Left kidney (tissue), 2 donors: Measurements from ENCODE around the gene PAK2. TPM values are rescaled to one million over a fixed set of nuclear protein-coding genes. Genes with fewer than 3 reads are reported as not detected.
"Not testable (repeated sequence)": the region's sequence is repeated elsewhere in the genome, so short reads cannot be mapped to it uniquely, and the experiment has no call there.

Experiments used
- DNase-seq: peaks from one replicate; pipeline ENCODE4 v3.0.0-alpha.2; 2013
- polyA plus RNA-seq: library from polyadenylated mRNA; unstranded; fragments of 120-200 nt; gene quantifications from one replicate; pipeline ENCODE4 v1.2.1, GENCODE V29; 2013; ENCODE audit not compliant: insufficient read length

PAK2 gene
- polyA plus RNA-seq, 1 donor: 88.6 TPM

DNA sequence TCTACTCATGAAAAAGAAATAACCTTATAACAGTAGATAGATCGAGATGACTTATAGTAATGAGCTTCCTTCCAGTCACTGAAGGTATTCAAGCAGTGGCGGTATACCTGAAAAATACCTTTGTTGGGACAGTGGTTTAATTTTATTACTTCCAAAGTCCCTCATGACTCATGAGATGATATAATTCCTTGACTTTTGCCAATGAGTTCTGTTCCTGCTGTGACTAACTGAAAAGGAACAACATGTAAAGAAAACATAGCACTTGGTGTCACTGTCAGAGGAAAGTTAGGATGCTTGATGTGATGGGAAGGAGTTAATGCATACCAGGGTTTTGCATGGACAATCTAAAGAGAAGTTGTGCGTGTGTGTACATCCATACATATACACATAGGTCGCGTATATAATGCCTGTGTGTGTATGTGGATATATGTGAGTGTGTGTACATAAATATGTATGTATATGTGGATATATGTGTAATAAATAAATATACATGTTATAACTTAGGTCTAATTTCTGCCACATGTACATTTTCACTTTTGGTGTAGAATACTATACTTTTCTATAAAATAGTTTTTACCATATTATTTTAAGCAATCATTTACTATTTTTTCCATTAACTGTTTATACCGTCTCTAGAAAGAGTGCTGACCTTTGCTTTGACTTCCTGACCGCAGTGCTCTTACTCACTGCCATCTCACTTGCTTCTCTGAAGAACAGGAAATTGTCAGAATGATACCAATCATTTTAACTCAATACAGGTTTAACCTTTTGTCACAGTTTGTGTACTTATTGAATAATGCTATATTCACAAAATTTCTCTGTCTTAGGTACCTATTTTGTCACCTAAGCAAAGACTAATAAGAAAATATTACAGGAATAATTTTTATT lies 12.6 kb upstream of the PAK2 start:
- no peak for DNase-seq

DNA sequence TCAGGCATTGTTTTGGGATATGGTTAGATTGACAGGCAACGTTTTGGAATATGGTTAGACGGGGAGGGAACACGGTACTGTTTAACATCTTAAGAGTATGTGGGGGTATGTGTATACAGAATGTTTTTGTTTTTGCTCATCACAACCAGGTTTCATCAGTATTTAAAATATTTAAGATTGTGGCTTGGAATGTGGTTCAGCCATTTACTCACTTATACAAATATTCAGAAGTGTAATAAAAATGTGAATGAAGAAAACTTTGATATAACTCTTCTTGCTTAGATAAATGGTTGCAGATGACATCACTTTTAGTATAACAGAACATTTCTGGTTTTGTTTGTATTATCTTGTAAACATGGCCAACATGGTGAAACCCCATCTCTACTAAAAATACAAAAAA lies 3.9 kb upstream of the PAK2 start:
- no peak for DNase-seq

DNA sequence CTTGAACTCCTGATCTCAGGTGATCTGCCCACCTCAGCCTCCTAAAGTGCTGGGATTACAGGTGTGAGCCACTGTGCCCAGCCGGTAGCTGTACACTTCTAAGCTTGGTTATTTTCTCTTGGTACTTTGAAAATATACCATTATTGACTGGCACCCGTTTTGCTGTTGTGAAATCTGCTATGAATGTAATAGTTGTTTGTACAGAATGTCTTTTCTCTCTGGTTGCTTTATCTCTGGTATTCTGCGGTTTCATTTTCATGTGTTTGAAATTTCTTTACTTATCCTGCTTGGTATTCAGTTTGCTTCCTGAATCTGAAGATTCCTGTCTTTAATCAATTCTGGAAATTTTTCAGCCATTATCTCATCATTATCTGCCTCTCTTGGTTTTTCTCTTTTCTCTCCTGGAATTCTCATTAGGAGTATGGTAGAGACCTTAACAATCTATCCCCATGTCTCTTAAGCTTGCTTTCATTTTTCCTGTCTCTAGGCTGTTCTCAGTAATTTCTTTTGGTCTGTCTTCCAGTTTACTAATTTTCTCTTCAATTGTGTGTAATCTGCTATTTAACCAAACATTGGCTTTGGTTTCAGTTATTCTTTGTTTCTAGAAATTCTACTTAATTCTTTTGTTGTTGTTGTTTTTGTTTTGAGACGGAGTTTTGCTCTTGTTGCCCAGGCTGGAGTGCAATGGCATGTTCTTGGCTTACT lies 2.8 kb upstream of the PAK2 start:
- DNase-seq: no peak

DNA sequence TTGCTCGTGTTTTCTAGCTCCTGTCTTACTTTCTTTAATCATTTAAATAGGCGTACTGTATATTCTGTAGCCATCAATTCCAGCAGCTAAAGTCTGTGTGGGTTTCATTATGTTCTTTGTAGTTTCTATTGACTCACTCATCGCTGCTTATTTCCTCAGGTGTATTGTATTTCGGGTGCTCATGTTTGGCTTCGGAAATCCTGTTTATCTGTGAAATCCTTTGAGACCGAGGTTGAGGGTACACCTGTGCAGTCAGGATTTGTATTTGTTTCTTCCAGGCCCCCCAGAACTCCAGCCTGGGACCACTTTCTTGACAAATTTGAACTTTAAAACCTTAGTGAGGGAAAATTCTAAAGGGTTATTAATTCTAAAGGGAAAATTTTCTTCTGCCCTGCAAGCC lies 2.0 kb upstream of the PAK2 start:
- no peak for DNase-seq

DNA sequence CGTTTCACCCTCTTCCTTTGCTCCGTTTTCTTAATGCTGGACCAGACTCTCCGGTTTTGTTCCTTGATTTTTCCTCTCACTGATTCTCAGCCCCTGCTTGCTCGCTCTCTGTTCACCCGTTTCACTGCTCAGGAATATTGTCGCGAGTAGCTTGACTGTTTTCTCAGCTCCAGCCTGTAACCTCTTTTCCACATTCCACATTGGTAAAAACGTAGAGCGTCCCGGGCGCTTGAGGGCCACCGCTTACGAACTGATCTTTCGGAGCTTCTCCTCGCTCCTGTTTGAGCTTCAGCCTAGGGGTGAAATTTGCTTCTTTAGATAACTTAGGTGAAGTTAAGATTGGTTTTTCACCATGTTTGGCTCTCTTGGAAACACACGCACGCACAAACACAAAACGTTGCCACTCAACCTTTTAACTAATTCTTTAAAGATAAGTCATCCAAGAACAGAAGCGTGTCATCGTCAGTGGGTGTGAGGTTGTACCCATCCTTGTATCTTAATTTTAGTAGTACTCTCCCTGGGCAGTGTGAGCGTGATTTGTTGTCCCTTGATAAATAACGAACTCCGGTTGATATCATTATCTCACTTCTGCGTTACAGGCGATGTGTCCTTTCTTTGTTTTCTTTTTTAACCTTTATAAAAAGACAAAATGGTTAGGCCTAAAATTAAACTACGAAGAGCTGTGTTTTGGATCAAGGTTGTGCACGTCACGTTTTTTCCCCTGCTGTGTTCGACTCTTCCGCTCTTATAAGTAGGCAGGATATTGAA lies 1.0 kb downstream of the PAK2 start:
- DNase-seq: peak; percentile 33

DNA sequence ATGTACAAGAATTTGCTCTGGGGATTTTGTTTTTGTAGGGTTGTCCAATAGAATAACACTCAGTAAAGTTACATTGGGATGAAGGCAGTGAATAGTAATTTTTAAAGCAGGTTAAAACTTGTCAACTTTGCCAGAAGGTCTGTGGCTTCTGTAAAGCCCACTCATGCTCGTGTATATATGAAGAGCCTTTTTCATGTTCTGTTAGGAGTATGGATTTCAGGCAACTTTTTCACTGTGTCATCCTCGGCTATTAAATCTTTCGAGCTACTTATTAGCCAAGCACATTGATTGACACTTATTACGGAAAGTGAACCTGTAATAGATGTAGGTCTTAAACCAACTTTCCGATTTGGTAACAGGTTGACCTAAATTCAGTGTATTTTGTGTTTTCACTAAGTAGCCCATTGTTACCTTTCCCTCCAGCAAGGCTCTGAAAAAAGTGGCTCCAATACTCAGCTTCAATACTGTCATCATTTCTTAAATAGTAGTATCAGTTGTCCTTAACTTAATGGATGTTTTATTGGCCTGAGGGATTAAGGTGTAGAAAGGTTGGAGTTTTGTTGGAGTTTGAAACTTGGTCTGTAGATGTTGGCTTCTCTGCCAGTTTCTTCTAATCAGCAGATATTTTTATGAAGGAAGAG lies 1.7 kb downstream of the PAK2 start:
- peak; percentile 20 for DNase-seq

DNA sequence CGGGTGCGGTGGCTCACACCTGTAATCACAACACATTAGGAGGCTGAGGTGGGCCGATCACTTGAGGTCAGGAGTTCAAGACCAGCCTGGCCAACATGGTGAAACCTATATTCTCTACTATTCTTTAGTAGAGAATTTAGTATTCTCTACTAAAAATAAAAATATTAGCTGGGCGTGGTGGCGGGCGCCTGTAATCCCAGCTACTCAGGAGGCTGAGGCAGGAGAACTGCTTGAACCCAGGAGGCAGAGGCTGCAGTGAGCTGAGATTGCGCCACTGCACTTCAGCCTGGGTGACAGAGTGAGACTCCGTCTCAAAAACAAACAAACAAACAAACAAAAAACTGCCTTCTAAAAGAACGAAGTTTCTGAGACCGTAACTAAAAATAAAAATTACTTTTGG lies 3.9 kb downstream of the PAK2 start:
- not testable (repeated sequence) for DNase-seq

DNA sequence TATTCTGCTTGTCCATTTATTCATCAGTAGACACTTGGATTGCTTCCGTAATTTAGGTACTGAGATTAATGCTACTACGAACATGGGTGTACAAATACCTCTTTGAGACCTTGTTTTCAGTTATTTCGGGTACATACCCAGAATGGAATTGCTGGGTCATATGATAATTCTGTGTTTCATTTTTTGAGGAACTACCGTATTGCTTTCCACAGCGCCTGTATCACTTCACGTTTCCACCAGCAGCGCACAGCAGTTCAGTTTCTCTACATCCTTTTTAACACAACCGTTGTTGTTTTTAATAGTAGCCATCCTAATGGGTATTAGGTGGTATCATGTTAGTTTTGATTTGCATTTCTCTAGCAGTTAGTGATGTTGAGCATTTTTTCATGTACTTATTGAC lies 9.5 kb downstream of the PAK2 start:
- DNase-seq: no peak

DNA sequence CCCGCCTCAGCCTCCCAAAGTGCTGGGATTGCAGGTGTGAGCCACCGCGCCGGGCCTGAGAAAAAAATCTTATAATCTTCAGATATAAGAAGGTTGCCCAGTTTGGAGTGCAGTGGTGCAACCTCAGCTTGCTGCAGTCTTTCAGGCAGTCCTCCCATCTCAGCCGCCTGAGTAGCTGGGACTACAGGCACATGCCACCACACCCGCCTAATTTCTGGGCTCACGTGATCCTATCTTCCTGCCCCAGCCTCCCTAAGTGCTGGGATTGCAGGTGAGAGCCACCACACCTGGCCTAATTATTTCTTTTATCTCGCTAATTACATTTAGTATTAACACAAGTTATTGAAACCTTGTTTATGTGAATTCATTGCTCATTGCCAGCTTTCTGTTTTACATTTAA lies 13.5 kb downstream of the PAK2 start:
- DNase-seq: no peak

DNA sequence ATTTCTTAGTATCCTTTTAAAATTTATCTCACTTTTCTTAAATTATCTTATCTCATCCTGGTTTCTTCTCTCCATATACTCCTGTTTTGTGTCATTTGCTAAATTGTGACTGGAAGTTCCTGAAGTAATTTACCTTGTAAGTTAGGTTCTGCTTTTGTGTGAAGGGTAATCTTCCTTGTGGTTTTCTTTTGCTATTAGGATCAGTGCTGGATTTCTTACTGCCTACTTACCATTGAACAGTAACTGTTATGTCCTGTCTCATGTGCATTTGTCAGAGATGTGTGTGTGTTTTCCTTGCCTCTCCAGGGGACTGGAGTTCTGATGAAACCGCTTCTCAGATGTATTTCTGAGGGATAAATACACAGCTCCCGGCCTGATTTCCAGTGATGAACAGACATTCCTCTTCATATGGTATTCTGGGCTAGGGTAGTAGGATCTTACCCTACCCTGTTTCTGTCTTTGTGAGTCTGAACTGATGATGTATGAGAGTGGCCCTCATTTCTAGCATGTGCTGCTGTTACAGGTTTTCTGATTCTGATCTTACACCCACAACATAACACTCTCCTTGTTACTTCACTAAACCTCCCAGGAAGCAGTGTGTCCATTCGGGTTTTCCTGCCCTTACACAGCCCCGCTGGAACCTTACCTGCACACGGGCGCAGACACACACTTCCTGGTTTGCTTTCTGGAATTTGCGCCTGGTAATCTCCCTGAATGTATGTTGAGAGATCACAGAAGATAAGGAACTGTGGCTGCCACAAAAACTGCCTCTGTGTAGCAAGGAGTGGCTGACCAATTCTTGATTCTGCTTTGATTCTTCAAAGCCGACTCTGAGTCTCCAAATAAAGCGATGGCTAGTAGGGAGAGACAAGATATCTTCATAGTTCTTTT lies 14.7 kb downstream of the PAK2 start:
- DNase-seq: no peak

DNA sequence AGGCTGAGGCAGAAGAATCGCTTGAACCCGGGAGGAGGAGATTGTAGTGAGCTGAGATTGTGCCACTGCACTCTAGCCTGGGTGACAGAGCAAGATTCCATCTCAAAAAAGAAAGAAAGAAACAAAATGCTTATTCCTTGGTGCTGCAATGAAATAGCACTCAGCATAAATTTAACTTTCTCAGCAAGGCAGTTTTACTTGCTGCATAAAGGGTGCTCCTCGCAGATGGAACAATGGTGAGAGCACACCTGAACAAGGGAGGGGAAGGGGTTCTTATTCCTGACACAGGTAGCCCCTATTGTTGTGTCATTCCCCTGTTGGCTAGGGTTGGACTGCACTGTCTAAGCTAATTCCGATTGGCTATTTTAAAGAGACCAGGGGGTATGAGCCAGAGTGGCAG lies 17.1 kb downstream of the PAK2 start:
- no peak for DNase-seq

DNA sequence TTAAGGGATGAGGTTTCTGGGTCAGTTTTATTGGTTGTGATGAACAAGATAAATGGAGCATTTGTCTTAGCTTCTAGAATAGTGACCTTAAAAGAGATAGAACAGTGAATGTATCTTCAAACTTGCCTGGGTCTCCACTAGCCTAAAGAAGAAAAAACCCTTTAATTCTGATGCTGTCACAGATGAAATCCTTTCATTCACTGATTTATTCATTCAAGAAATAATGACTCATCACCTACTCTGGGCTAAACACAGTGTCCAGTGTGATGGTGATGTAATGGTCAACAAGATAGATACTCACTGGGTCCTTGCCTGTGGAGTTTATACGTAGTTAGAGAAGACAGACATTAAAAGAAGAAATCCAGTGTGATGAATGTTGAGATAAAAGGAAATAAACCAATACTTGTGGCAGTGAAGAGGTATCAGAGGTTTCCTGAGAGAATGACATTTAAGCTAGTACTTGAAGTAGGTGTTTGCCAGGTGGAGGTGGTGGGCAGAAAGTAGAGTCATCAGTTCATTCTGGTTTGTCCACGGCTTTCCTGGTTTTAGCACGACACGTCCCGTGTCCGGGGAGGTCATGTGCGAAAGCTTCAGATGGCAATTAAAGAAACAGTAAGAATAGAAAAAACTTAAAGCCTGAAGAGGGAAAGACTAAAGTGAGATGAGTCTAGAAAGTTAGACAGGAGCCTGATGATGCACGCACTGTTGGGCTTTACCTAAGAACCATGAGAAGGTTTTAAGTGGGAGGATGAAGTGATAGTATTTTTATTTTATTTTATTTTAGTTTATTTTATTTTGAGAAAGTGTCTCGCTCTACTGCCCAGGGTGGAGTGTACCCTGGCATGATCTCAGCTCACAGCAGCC lies 18.5 kb downstream of the PAK2 start:
- no peak for DNase-seq

DNA sequence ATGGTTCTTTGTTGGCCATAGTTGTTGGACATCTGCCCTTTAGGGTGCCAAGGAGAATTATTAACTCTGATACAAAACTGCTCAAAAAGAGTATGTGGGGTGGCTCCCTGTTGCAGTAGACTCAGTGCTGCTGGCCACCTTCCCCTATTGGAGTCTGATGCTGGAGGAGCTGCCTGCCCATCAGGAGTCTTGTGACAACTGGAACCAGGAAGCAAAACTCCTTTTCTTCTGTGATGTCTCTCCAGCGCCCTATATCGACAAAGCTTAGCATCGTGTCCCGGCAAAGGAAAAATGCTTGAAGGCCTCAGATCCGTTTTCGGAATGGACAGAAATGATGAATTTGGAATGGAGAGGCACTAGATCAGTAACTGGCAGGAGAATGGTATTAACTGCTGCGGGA lies 23.5 kb downstream of the PAK2 start:
- DNase-seq: no peak

DNA sequence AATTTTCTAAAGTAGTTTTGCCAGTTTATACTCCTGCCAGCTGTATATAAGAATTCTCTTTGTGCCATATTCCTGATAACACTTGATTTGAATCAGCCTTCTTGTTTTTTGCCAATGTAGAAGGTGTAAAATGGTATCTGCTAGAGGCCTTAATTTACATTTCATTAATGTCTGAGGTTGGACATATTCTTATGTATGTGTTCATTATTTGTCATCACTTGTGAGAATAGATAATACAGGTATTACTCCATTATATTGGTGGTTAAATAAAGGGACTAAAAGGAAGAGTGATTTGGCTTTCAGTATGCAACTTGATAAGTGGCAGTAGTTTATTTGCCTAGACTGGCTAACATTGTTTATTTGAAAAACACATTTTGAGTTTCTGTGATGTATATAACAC lies 25.8 kb downstream of the PAK2 start:
- DNase-seq: no peak

DNA sequence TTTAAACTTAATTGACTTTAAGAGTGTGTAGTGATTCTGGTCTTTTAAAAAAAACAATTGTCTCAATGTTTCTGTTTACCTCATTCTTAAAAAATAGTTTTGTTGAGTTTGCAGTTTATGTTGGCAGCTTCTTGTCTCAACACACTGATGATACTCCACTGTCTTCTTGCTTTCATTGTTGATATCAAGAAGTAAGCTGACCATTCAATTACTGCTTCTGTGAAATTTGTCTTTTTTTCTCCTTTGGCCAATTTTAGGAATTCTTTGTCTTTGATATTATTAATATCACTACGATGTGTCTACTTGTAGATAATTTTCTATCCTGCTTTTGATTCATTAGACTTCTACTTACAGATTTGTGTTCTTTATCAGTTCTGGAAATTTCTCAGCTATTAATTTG lies 31.4 kb downstream of the PAK2 start:
- DNase-seq: no peak

DNA sequence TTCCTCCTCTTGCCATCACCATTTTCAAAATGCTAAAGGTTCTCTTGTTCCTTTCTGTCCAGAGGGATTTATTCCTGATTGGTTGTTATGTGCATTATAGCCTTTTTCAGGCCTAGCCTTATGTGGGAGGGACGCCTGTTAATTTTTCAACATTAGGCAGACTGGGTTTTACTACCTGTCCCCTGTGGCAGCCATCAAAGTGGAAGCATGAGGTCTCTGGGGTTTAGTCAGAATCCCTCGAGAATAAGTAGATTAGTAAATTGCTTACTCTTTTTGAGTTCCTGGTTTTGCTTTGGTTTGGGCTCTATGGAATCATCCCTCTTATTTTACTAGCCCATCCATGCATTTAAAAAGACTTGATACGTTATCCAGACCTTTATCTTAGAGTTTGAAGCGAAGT lies 32.4 kb downstream of the PAK2 start:
- DNase-seq: no peak

DNA sequence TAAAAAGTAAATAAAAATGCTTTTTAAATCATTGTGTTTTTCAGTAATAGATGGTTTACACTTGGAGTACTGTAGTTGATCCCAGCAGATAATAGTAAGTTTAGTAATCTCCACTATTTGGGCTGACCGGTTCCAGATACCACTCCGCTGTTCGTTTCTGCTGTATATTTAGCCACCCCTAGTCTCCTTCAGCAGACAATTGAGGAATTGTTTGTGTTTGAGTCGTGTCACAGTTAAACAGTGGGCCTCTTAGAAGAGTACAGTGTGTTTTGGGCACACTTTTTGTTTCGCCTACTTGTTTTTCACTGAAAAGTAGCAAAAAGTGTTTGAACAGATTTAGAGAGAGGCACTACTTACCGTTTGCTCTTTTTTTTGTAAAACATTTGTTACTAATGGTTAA lies 33.2 kb downstream of the PAK2 start:
- DNase-seq: no peak

DNA sequence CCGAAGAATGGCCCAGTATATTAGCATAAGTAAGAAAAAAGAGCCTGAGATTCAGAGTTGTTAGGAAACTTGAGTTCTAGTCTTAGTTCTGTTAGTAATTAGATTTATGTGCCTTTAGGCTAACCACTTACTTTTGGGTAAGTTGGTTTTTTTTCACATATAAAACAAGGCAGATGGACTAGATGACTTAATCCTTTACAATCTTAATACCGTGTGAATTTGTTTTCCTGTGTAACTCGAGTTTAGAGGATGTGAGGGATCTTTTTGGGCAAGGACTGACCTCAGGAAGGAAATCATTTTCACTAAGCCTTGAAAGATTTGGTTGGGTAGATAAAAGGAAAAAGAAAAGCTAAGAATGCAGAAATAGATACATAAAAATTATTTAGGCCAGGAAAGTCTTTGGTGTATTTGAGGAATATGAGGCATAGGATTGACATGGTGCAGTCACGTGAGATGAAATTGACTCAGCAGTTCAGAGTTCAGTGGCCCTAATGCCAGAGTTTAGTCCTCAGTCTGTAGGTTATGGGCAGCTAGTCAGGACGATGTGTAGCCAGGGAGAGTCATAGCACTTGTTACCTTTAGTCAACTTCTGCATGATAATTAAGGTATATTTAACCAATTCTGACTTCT lies 34.6 kb downstream of the PAK2 start:
- no peak for DNase-seq

DNA sequence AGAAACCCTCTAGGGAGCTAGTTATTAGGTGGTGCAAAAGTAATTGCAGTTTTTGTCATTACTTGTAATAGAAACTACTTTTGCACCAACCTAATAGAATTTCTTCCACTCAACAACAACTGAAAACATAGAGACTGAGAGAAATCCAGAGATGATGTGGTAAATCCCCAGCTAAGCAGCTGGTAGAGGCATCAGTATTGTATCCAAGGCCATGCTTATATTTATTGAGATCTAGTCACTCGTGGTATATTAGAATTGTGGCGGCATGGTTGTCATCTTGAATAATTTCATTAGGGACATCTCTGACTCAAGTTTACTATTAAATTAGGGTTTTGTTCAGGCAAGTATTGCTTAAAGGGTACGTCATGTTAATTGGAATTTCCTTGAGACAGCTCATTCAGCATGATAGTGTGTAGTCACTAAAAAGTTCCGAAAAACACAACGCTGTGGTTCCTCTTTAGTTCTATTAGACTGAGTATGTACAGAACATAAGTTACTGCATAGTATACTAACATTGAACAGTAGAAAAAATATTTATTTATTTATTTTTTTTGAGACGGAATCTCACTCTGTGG lies 35.3 kb downstream of the PAK2 start:
- no peak for DNase-seq

DNA sequence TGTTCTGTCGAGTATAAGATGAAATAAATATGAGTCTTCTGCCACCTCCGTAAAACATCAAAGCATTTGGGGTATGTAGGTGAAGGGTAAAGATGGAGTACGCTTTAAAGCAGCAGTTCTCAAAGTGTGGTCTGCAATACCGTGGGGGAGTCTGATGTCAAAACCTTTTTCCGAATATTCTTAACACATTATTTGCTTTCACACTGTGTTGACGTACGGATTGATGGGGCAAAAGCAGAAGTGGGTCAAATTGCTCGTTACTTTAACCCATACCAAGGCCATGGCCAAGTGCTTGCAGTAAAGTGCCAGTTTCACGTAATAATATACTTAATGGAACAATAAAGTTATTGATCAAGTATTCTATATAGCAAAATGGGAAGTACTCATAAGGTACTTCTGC lies 36.3 kb downstream of the PAK2 start:
- no peak for DNase-seq
